Astrocyte (in vitro differentiated cells and primary cell): ENCODE results near the gene PAAF1. TPM values are rescaled to one million over a fixed set of nuclear protein-coding genes. Genes with fewer than 3 reads are reported as not detected.
A peak's percentile ranks its signal among the peaks of the same experiment; 100 is the strongest.

Source experiments
- DNase-seq: peaks from one replicate; pipeline ENCODE4 v3.0.0-alpha.2; 2010; ENCODE audit warnings: low read depth
- FAIRE-seq: peaks from 2 replicates; lab custom pipeline; 2011; peaks lifted over from hg19 to GRCh38; lab: Jason Lieb, UNC
- H2AFZ ChIP-seq: 2 replicates; pipeline ENCODE4 v1.6.0; 2012; ENCODE audit warnings: low read depth, low read length, inconsistent platforms
- H3K27ac ChIP-seq: 2 replicates; pipeline ENCODE4 v1.5.1; 2011; ENCODE audit warnings: low read depth, low read length, inconsistent platforms
- H3K27me3 ChIP-seq: 2 replicates; pipeline ENCODE4 v1.6.0; 2011; ENCODE audit warnings: low read length, inconsistent platforms; ENCODE audit not compliant: insufficient read depth
- H3K36me3 ChIP-seq: 2 replicates; pipeline ENCODE4 v1.5.1; 2011; ENCODE audit warnings: low read length, inconsistent platforms; ENCODE audit not compliant: insufficient read depth
- H3K4me1 ChIP-seq: 2 replicates; pipeline ENCODE4 v1.5.1; 2011; ENCODE audit warnings: low read length, inconsistent platforms; ENCODE audit not compliant: insufficient read depth
- H3K4me2 ChIP-seq: 2 replicates; pipeline ENCODE4 v1.6.0; 2012; ENCODE audit warnings: low read length, inconsistent platforms
- H3K4me3 ChIP-seq: 2 replicates; pipeline ENCODE4 v1.5.1; 2011; ENCODE audit warnings: low read depth, mild to moderate bottlenecking, low read length, inconsistent platforms; ENCODE audit not compliant: insufficient read depth
- H3K79me2 ChIP-seq: 2 replicates; pipeline ENCODE4 v1.6.0; 2012; ENCODE audit warnings: mild to moderate bottlenecking, low read length, inconsistent platforms; ENCODE audit not compliant: insufficient read depth
- H3K9ac ChIP-seq: 2 replicates; pipeline ENCODE4 v1.6.0; 2012; ENCODE audit warnings: mild to moderate bottlenecking, low read length, inconsistent platforms
- H3K9me3 ChIP-seq: 2 replicates; pipeline ENCODE4 v1.5.1; 2012; ENCODE audit warnings: low read depth, mild to moderate bottlenecking, low read length, inconsistent platforms; ENCODE audit not compliant: insufficient read depth
- H4K20me1 ChIP-seq: 2 replicates; pipeline ENCODE4 v1.6.0; 2012; ENCODE audit warnings: low read length, inconsistent platforms; ENCODE audit not compliant: insufficient read depth
- H3K27ac Mint-ChIP-seq: one replicate; pipeline ENCODE4 v1.8.0; 2021; ENCODE audit warnings: mild to moderate bottlenecking, mixed read lengths; ENCODE audit not compliant: unreplicated experiment
- H3K27me3 Mint-ChIP-seq: one replicate; pipeline ENCODE4 v1.8.0; 2021; ENCODE audit warnings: low read depth, mixed read lengths; ENCODE audit not compliant: unreplicated experiment
- H3K36me3 Mint-ChIP-seq: one replicate; pipeline ENCODE4 v1.8.0; 2021; ENCODE audit warnings: low read depth, mixed read lengths; ENCODE audit not compliant: unreplicated experiment
- H3K4me1 Mint-ChIP-seq: one replicate; pipeline ENCODE4 v1.8.0; 2021; ENCODE audit warnings: low read depth, mixed read lengths; ENCODE audit not compliant: unreplicated experiment
- H3K4me3 Mint-ChIP-seq: one replicate; pipeline ENCODE4 v1.8.0; 2021; ENCODE audit warnings: mild to moderate bottlenecking, moderate library complexity, mixed read lengths; ENCODE audit not compliant: unreplicated experiment
- H3K9me3 Mint-ChIP-seq: one replicate; pipeline ENCODE4 v1.8.0; 2021; ENCODE audit warnings: mild to moderate bottlenecking, mixed read lengths; ENCODE audit not compliant: unreplicated experiment
- CTCF ChIP-seq: IDR thresholded peaks from 2 replicates; pipeline ENCODE4 v1.5.1; 2011; ENCODE audit warnings: low read depth, mild to moderate bottlenecking, inconsistent platforms, low read length, moderate library complexity; ENCODE audit not compliant: insufficient read depth
- EZH2 ChIP-seq: IDR thresholded peaks from 2 replicates; pipeline ENCODE4 v1.6.1; 2012; ENCODE audit warnings: mild to moderate bottlenecking, low read length, inconsistent platforms; ENCODE audit not compliant: insufficient read depth
- total RNA-seq: library from RNA; stranded (reverse); gene quantifications from 2 replicates; pipeline ENCODE4 v1.2.1, GENCODE V29; 2021

The PAAF1 gene
- total RNA-seq, 1 donor from 2014 or later = 14.2 TPM

GRCh38 chr11:73860202-73860601 lies 16.6 kb upstream of the PAAF1 start:
- no peaks in the 10 kb centered on the region for H3K79me2 ChIP-seq
- H3K27ac ChIP-seq = no peak overlapping the region
- H2AFZ ChIP-seq = no peak overlapping the region
- no peaks in the 10 kb centered on the region for H4K20me1 ChIP-seq
- H3K4me2 ChIP-seq = no peak overlapping the region
- peaks cover 11% of the 10 kb centered on the region for H3K36me3 Mint-ChIP-seq
- H3K4me1 ChIP-seq = no peaks in the 10 kb centered on the region
- H3K4me3 ChIP-seq = no peak overlapping the region
- peaks cover 3% of the 10 kb centered on the region for H3K4me1 Mint-ChIP-seq
- TF ChIP-seq CTCF = no peak
- no peak for TF ChIP-seq EZH2
- no peaks in the 10 kb centered on the region for H3K27me3 ChIP-seq
- H3K27ac Mint-ChIP-seq = no peak overlapping the region
- no peaks in the 10 kb centered on the region for H3K27me3 Mint-ChIP-seq
- no peak overlapping the region for H3K9ac ChIP-seq
- FAIRE-seq (no peak), DNase-seq (no peak)
- H3K9me3 ChIP-seq = no peaks in the 10 kb centered on the region
- no peak overlapping the region for H3K4me3 Mint-ChIP-seq
- H3K36me3 ChIP-seq = peaks cover 4% of the 10 kb centered on the region
- no peaks in the 10 kb centered on the region for H3K9me3 Mint-ChIP-seq

DNA sequence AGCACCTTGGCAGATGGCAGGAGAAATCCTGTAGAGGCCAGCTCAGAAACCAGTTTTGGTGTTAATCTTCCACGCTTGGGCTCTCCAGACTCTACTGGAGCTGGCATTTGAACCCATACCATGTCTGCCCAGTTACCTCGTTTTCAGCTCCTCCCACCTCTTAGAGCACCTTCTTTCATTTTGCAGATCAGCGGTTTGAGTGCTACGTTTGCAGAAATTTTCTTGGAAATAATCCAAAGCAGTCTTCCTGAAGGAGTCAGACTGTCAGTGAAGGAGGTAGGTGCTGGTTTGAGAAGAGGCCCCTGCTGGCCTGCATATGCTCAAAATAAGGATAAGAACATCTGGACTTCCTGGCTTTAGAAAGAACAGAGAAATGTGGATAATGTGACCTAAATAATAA lies 13.8 kb upstream of the PAAF1 start:
- H3K27ac ChIP-seq = no peak overlapping the region
- H3K9ac ChIP-seq = no peak overlapping the region
- no peak for DNase-seq
- peaks cover 12% of the 10 kb centered on the region for H3K4me1 Mint-ChIP-seq
- peaks cover 11% of the 10 kb centered on the region for H3K4me1 ChIP-seq
- H3K9me3 ChIP-seq = no peaks in the 10 kb centered on the region
- no peak overlapping the region for H2AFZ ChIP-seq
- H3K9me3 Mint-ChIP-seq = no peaks in the 10 kb centered on the region
- H3K27ac Mint-ChIP-seq = no peak overlapping the region
- H4K20me1 ChIP-seq = no peaks in the 10 kb centered on the region
- no peak overlapping the region for H3K4me3 ChIP-seq
- H3K27me3 Mint-ChIP-seq = no peaks in the 10 kb centered on the region
- no peaks in the 10 kb centered on the region for H3K79me2 ChIP-seq
- no peak overlapping the region for H3K4me2 ChIP-seq
- TF ChIP-seq CTCF (no peak), EZH2 (no peak)
- no peak overlapping the region for H3K4me3 Mint-ChIP-seq
- FAIRE-seq = no peak
- H3K36me3 ChIP-seq = peaks cover 4% of the 10 kb centered on the region
- peaks cover 11% of the 10 kb centered on the region for H3K36me3 Mint-ChIP-seq
- H3K27me3 ChIP-seq = no peaks in the 10 kb centered on the region

- Histone ChIP-seq H3K27me3 (no peaks in the 10 kb centered on the region), H3K36me3 (peaks cover 4% of the 10 kb centered on the region), H3K79me2 (no peaks in the 10 kb centered on the region), H3K27ac (peak overlapping the region; percentile 69), H2AFZ (no peak overlapping the region), H3K9me3 (no peaks in the 10 kb centered on the region), H3K9ac (no peak overlapping the region), H3K4me3 (no peak overlapping the region), H3K4me2 (peak overlapping the region; percentile 47), H4K20me1 (no peaks in the 10 kb centered on the region), H3K4me1 (peaks cover 11% of the 10 kb centered on the region)
- Mint-ChIP-seq H3K4me3 (no peak overlapping the region), H3K27me3 (no peaks in the 10 kb centered on the region), H3K4me1 (peaks cover 12% of the 10 kb centered on the region), H3K36me3 (peaks cover 11% of the 10 kb centered on the region), H3K9me3 (no peaks in the 10 kb centered on the region), H3K27ac (no peak overlapping the region)
- TF ChIP-seq CTCF (no peak), EZH2 (no peak)
- FAIRE-seq (no peak), DNase-seq (peak; percentile 55)
Measured at GRCh38 chr11:73866095-73866579, 10.7 kb upstream of the PAAF1 start.
